ENCODE measurements around the gene NRL.

Gene NRL

DNA sequence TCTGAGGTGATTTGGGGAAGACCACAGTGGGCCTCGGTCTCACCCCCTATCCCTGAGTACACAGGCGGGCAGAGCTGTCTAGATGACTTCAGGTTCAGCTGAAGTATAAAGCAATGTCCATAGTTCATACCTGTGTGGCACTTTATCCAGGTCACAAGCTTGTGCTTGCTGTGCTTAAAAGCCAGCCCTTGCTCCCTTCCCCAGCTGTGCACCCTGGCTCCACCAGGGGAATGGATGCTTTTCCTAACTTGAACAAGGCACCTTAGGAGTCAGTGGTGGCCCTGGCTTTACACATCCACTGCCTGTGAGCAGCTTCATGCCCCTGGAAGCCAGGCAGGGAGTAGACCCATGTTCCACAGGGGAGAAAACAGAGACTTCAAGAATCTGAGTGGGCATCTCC is 57.5 kb downstream of the NRL start:
- H3K4me3 ChIP-seq (replicated peaks; ENCODE audit: low read depth, low read length), result no peak overlapping the region
- TF ChIP-seq, protein P1, sequence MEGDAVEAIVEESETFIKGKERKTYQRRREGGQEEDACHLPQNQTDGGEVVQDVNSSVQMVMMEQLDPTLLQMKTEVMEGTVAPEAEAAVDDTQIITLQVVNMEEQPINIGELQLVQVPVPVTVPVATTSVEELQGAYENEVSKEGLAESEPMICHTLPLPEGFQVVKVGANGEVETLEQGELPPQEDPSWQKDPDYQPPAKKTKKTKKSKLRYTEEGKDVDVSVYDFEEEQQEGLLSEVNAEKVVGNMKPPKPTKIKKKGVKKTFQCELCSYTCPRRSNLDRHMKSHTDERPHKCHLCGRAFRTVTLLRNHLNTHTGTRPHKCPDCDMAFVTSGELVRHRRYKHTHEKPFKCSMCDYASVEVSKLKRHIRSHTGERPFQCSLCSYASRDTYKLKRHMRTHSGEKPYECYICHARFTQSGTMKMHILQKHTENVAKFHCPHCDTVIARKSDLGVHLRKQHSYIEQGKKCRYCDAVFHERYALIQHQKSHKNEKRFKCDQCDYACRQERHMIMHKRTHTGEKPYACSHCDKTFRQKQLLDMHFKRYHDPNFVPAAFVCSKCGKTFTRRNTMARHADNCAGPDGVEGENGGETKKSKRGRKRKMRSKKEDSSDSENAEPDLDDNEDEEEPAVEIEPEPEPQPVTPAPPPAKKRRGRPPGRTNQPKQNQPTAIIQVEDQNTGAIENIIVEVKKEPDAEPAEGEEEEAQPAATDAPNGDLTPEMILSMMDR (IDR thresholded peaks at IDR 0.05; ENCODE audit: low read depth, low read length, missing control alignments), result no peak
- DNase-seq (ENCODE audit: extremely low read depth, low read depth), result no peak

DNA sequence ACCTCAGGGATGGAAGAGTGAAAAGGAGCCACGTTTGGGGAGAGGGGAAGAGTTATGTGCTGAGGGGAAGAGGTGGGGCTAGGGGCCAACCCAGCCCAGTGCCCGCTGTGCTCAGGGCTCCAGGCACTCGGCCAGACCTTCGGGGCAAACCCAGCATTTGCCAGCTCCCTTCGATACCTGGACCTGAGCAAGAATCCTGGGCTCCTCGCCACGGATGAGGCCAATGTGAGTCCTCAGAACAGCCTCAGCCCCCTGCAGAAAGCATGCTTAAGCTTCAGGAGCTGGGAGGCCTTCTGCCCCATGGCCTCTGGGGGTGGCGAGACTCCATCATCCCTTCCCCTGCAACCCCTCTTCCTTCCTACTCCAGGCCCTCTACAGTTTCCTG is 58.0 kb downstream of the NRL start:
- TF ChIP-seq, protein P1 (IDR thresholded peaks at IDR 0.05; ENCODE audit: low read depth, low read length, missing control alignments), result no peak
- H3K4me3 ChIP-seq (replicated peaks; ENCODE audit: low read depth, low read length), result no peak overlapping the region
- DNase-seq (ENCODE audit: extremely low read depth, low read depth), result no peak

DNA sequence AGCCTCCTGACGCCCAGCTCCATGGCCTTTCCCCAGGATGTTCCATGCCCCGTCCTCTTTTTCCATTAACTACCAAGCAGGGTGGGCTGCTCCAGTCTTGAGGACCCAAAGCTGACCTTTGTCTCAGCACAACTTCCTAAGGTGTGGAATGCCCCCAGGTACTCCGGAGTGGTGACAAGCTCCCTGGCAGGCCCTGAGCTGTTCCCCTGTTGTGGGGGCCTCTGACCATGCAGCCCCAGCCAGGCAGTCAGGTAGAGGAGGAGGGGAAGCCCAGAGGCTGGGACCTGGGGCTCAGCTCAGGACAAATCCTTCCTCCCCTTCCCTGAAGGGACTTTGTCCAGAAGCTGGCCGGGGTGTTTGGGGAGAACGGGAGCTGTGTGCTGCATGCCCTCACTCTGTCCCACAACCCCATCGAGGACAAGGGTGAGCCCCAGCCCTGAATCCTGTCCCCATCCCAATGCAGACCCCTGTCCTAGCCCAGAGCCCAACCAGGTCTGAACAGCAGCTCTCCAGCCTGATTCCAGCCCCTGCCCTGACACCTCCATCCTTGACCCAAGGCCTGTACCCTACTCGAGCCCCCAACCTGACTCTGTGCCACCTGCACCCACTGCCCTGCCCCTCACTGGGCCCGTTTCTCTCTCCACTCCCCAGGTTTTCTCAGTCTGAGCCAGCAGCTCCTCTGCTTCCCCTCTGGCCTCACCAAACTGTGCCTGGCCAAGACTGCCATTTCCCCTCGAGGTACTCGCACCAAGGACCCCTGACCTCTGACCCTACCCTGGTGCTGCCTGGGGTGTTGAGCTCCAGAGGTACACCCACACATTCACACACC is 58.6 kb downstream of the NRL start:
- H3K4me3 ChIP-seq (replicated peaks; ENCODE audit: low read depth, low read length), result no peak overlapping the region
- no peak for DNase-seq (ENCODE audit: extremely low read depth, low read depth)
- TF ChIP-seq, protein P1 (IDR thresholded peaks at IDR 0.05; ENCODE audit: low read depth, low read length, missing control alignments), result no peak

DNA sequence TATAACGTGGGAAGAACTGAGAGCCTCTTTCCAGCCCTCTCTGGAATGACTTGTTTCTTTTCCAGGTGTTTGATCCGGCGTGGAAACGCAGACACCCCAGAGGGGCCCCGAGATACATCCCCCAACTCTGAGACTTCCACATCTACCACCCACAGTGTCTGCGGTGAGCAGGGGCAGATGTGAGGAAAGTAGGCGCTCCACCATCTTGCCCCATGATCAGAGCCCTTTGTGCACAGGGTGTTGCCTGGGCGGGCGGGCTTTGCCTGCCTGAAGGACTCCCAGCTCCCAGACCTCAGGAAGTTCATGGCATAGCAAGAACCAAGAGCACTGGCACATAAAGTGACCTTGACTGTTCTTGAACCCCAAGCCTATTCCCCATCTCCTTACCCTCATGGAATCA is 60.1 kb downstream of the NRL start:
- TF ChIP-seq, protein P1 (IDR thresholded peaks at IDR 0.05; ENCODE audit: low read depth, low read length, missing control alignments), result no peak
- no peak for DNase-seq (ENCODE audit: extremely low read depth, low read depth)
- H3K4me3 ChIP-seq (replicated peaks; ENCODE audit: low read depth, low read length), result no peak overlapping the region

DNA sequence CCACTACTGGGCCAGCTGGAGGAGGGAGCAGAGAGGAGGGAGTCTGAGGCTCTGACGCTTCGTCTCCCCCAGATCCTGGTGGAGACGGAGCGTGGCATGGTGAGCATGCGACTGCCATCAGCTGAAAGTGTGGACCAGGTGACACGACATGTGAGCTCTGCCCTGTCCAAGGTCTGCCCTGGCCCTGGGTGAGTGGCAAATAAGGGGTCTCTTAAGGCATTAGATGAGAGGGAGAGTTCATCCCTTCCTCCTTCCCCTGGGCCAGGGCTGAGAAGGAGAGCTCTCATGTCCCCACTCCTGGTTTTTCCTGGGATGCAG is 60.5 kb downstream of the NRL start:
- H3K4me3 ChIP-seq (replicated peaks; ENCODE audit: low read depth, low read length), result no peak overlapping the region
- TF ChIP-seq, protein P1 (IDR thresholded peaks at IDR 0.05; ENCODE audit: low read depth, low read length, missing control alignments), result no peak
- no peak for DNase-seq (ENCODE audit: extremely low read depth, low read depth)

DNA sequence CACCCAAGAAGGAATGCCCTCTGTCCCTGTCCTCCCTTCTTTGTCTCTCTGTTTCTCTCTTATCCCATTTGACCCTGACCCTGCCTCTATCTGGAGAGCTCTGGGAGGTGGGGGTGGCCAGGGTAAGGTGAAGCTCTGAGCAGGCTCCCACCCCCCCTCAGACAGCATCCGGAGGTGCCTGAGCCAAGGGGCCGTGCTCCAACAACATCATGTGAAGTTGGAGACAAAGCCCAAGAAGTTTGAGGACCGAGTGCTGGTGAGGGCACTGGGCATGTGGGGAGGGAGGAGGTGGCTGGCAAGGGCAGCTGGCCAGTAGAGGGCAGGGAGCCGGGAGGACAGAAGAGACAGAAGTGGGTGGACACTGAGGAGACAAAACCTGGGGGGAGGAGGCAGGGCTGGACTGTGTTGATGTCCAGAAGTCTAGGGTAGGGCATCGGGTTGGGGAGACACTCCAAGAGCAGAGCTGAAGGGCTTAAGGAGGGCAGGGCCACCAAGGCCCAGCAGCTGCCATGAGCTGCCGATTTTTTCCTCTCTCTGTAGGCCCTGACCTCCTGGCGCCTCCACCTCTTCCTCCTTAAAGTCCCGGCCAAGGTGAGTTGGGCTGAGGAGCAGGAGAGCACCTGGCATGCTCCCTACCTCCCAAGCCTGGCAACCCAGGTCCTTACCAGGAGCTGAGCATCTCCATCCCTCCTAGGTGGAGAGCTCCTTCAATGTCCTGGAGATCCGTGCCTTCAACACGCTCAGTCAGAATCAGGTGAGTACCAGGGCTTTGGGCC is 61.0 kb downstream of the NRL start:
- no peak for DNase-seq (ENCODE audit: extremely low read depth, low read depth)
- H3K4me3 ChIP-seq (replicated peaks; ENCODE audit: low read depth, low read length), result no peak overlapping the region
- TF ChIP-seq, protein P1 (IDR thresholded peaks at IDR 0.05; ENCODE audit: low read depth, low read length, missing control alignments), result no peak

Data from HFF-Myc (cell line).